Measurements from ENCODE around the gene TMEM51. TPM values are rescaled to one million over a fixed set of nuclear protein-coding genes. Genes with fewer than 3 reads are reported as not detected.

Gene TMEM51
- total RNA-seq, result 4.1 TPM
- long read RNA-seq, partial matches to known transcripts, result 1 of 10 reads
- long read RNA-seq, other reads (novel, unspliced or antisense), result 2 of 10 reads

GRCh38 chr1:15153184-15153841 is at the start of gene TMEM51:
TMEM51 (plus strand) TSS chr1:15153747; CDS start chr1:15215088, 61,341 bp downstream.
- no peak for TF ChIP-seq CTCF (IDR thresholded peaks at IDR 0.05; ENCODE audit: borderline replicate concordance)
- peaks cover 69% of the 10 kb centered on the region for H3K4me1 ChIP-seq
- no peaks in the 10 kb centered on the region for H3K36me3 ChIP-seq
- intact Hi-C loops (cut with micrococcal nuclease), result loop anchor here (10.0 kb wide), 1 partner anchor 121 kb away; no protein-coding TSS in a partner anchor
- H3K27me3 ChIP-seq (ENCODE audit: low read depth), result no peaks in the 10 kb centered on the region
- H3K9me3 ChIP-seq (replicated peaks), result no peaks in the 10 kb centered on the region
- peak within 1 kb of the TSS; percentile 87 for H3K4me3 ChIP-seq
- DNase-seq, result peak; percentile 79
- peak within 1 kb of the TSS; percentile 86 for H3K27ac ChIP-seq (replicated peaks)

GRCh38 chr1:15103906-15104305 is 49.6 kb upstream of the TMEM51 start:
- H3K4me3 ChIP-seq, result no peak overlapping the region
- H3K4me1 ChIP-seq, result no peaks in the 10 kb centered on the region
- peaks cover 13% of the 10 kb centered on the region for H3K9me3 ChIP-seq (replicated peaks)
- no peak for TF ChIP-seq CTCF (IDR thresholded peaks at IDR 0.05; ENCODE audit: borderline replicate concordance)
- H3K36me3 ChIP-seq, result no peaks in the 10 kb centered on the region
- intact Hi-C loops (cut with micrococcal nuclease), result no loop called here
- DNase-seq, result no peak
- H3K27ac ChIP-seq (replicated peaks), result no peak overlapping the region
- H3K27me3 ChIP-seq (ENCODE audit: low read depth), result peaks cover 37% of the 10 kb centered on the region

- H3K4me3 ChIP-seq, result no peak overlapping the region
- no peaks in the 10 kb centered on the region for H3K4me1 ChIP-seq
- no peaks in the 10 kb centered on the region for H3K36me3 ChIP-seq
- no peak for DNase-seq
- intact Hi-C loops (cut with micrococcal nuclease), result no loop called here
- peaks cover 28% of the 10 kb centered on the region for H3K27me3 ChIP-seq (ENCODE audit: low read depth)
- H3K27ac ChIP-seq (replicated peaks), result no peak overlapping the region
- peaks cover 13% of the 10 kb centered on the region for H3K9me3 ChIP-seq (replicated peaks)
- no peak for TF ChIP-seq CTCF (IDR thresholded peaks at IDR 0.05; ENCODE audit: borderline replicate concordance)
Measured at GRCh38 chr1:15104768-15105167, 48.8 kb upstream of the TMEM51 start.

GRCh38 chr1:15106608-15107007 is 46.9 kb upstream of the TMEM51 start:
- H3K27ac ChIP-seq (replicated peaks), result no peak overlapping the region
- intact Hi-C loops (cut with micrococcal nuclease), result no loop called here
- no peak for TF ChIP-seq CTCF (IDR thresholded peaks at IDR 0.05; ENCODE audit: borderline replicate concordance)
- H3K27me3 ChIP-seq (ENCODE audit: low read depth), result peaks cover 10% of the 10 kb centered on the region
- peaks cover 13% of the 10 kb centered on the region for H3K9me3 ChIP-seq (replicated peaks)
- DNase-seq, result no peak
- no peaks in the 10 kb centered on the region for H3K36me3 ChIP-seq
- no peak overlapping the region for H3K4me3 ChIP-seq
- H3K4me1 ChIP-seq, result no peaks in the 10 kb centered on the region

- no peak for DNase-seq
- H3K27ac ChIP-seq (replicated peaks), result no peak overlapping the region
- TF ChIP-seq CTCF (IDR thresholded peaks at IDR 0.05; ENCODE audit: borderline replicate concordance), result no peak
- H3K27me3 ChIP-seq (ENCODE audit: low read depth), result peaks cover 6% of the 10 kb centered on the region
- no peaks in the 10 kb centered on the region for H3K36me3 ChIP-seq
- peaks cover 13% of the 10 kb centered on the region for H3K9me3 ChIP-seq (replicated peaks)
- no peak overlapping the region for H3K4me3 ChIP-seq
- H3K4me1 ChIP-seq, result no peaks in the 10 kb centered on the region
- intact Hi-C loops (cut with micrococcal nuclease), result no loop called here
Measured at GRCh38 chr1:15107058-15107687, 46.4 kb upstream of the TMEM51 start.
